Stomach (tissue), 4 donors: ENCODE data around the gene TNRC6B.

Source experiments
- CTCF ChIP-seq, 7 experiments: fragments of 450-650 bp in 4 of 7; fragments of 200-600 bp in 3 of 7; sonication (generic) in 3 of 7; IDR thresholded peaks; one replicate each; pipeline ENCODE4 v1.5.1; 2016 to 2019; ENCODE audit warnings: antibody characterized with exemption in 7 of 7, control low read depth in 2 of 7, mild to moderate bottlenecking in 1 of 7
- EP300 ChIP-seq: sonication (generic); formaldehyde crosslinking; IDR thresholded peaks from one replicate; pipeline ENCODE4 v1.6.1; 2017; ENCODE audit warnings: antibody characterized with exemption
- POLR2A ChIP-seq, 4 donors: fragments of 450-650 bp; IDR thresholded peaks; one replicate each; pipeline ENCODE4 v1.6.1; 2016; ENCODE audit warnings: antibody characterized with exemption in 4 of 4, control low read depth in 2 of 4, mild to moderate bottlenecking in 1 of 4, moderate library complexity in 1 of 4
- POLR2AphosphoS5 ChIP-seq, 3 donors: sonication (generic); formaldehyde crosslinking; IDR thresholded peaks; one replicate each; pipeline ENCODE4 v1.6.1; 2016; ENCODE audit warnings: antibody characterized with exemption in 3 of 3

GRCh38 chr22:40352763-40353162 lies 175.0 kb downstream of the TNRC6B start:
- TF ChIP-seq CTCF (IDR thresholded peaks at IDR 0.05) (no peak), POLR2A (IDR thresholded peaks at IDR 0.05) (no peak), POLR2AphosphoS5 (IDR thresholded peaks at IDR 0.05) (no peak), EP300 (no peak)
